NCI-H2196 treated with DMSO at 0.1 percent for 48 hours (cell line): Measurements from ENCODE around the gene JAK1.
"Not testable (repeated sequence)": the region's sequence is repeated elsewhere in the genome, so short reads cannot be mapped to it uniquely, and the experiment has no call there.

Source experiments
- DNase-seq: peaks from one replicate; lab custom pipeline; 2025; ENCODE audit not compliant: unreplicated experiment; lab: John Stamatoyannopoulos, UW

JAK1 gene

DNA sequence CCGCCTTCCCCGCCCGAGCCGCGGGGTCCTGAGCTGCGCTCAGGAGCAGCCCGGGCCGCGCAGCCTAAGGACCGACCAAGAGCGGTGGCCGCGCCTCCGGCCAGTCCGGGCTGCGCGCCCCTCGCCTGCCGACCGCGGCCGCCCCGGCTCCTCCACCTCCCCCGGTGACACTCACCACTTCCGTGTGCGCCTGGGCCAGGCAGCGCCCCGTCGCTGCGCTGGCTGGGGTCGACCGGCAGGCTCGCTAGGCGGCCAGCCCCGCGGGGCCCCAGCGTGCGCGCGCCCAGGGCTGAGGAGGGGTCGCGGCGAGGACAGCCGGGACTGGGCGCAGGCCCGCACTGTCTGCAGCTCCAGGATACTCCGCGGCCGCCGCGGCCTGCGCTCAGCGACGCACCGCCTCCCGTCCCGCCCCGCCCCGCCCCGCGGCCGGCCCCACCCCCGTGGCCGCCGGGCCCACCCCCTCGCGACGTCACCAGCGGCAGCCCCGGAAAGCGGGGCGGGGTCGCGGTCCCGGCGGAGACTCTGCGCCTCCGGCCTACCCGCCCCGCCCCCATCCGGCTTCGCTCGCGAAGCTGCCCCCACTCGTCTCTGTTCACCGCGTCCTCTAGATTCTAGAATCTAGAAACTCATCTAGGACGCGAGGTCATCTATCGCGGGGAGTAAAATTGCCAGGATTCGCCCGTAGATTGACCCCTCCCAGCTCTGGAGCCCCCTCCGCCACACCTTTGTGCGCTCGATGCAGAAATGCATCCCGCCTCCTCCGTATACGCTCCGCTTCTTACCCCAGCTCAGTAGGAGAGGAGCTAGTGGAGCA lies at the start of gene JAK1:
TSS of gene JAK1 (minus strand) at position 392 of the 814 bp plus-strand sequence. CDS start 80,285 bp downstream, outside the sequence.
- DNase-seq, result peak; percentile 80

DNA sequence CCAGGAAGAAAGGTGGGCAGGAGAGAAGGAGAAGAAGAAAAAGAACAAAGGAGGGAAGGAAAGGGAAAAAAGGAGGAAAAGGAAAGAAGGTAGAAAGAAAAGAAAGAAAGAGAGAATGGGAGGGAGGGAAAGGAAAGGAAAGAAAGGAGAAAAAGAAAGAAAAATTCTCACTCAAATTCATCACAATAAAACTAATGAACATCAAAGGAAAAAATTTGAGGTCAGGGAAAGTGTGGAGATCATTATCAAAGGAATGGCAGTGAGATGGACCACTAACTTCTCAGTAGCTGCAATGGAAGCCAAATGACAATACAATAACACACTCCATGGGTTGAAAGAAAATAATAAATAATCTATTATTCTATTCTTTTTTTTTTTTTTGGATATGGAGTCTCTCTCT lies 48.0 kb upstream of the JAK1 start:
- no peak for DNase-seq

DNA sequence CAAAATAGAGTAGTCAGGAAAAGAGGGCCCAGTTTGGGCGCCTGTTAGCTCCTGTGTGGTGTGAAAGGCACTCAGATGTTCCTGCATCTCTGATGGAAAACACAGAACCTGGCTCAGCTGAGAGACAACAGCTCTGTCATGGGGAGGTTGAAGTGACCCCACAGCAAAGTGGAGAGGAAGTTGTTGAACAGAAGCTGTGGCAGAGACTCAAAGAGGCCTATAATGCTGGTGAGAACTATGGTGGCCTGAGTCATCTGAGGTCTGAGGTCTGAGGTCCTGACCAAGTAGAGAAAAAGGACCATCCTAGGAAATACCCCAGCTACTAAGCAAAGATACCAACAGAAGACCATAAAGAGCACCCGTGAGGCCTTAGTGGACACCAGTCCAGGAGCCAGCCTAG lies 45.6 kb upstream of the JAK1 start:
- no peak for DNase-seq

DNA sequence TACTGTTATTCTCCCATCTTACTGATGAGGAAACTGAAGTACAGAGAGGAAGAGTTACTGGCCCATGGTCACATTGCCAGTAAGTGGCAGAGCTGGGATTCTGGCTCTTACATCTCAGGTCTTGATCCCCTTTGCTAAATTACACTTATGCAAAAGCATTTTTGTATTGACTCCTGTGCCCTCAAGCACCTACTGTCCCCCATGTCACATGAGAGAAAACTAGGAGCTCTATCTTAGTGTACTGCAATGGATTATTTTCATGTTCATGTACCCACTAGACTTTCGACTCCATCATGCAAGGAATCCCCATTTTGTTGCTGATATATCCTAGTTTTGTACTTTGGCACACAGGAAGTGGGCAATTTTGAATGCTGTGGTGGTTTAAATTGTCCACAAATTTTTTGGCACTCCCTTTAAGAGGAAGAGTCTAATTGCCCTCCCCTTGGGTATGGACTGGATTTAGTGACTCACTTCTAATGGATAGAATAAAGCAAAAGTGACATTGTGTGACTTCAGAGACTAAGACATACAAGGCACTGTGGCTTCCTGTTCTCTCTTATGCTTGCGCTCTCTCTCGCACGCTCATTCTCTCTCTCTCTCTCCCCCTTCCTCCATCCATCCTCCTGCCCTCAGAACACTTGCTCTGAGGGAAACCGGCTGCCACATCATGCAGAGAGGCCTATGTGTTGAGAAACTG lies 43.5 kb upstream of the JAK1 start:
- no peak for DNase-seq

DNA sequence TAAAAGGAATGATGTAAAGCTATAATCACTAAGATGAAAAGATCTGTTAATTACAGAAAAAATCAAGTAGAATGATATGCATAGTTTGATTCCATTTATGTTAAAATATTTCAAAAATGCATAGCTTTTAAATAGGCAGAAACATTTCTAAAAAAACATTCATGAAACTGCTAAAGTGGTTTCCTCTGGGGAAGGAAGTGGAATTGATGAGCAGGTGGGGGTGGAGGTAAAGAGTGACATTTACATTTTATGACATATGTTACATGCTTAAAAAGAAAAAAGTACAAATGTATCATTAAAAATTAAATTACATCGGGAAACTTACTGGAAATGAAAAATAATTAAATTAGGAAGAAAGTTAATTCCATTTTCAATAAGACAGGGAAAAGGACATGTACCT lies 42.8 kb upstream of the JAK1 start:
- DNase-seq, result no peak

DNA sequence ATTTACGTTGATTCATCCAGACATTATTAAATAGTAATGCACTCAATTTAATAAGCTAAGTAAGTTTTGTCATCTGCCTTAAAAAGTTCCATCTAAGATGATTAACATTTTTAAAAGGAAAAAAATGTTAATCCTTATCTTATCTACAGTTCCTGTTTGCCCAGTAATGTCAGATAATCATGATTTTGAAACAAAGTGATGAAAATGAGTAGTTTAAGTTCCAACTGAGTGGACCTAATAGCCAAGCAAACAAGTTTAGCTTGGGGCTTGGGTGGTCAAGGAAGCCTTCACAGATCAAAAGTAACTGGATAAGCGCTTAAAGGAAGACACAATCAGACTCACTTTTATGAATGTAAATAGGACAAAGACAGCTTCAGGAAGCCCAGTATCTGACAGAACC lies 40.5 kb upstream of the JAK1 start:
- DNase-seq, result no peak

DNA sequence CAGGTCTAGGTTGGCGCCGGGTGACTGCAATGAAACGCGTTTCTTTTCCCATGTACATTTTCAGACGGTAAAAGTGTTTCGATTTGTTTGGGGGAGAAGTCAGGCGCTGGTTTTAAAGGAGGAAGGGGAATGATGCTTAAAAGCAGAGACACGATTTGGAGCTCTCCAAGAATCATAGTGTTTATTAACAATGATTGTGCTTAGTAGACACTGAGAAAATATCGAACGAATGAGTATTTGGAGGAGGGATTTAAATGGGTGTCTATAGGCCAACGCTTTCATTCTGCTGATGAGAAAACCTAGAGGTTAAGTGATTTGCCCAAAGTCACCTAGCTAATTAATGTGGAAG lies 36.9 kb upstream of the JAK1 start:
- DNase-seq, result no peak

DNA sequence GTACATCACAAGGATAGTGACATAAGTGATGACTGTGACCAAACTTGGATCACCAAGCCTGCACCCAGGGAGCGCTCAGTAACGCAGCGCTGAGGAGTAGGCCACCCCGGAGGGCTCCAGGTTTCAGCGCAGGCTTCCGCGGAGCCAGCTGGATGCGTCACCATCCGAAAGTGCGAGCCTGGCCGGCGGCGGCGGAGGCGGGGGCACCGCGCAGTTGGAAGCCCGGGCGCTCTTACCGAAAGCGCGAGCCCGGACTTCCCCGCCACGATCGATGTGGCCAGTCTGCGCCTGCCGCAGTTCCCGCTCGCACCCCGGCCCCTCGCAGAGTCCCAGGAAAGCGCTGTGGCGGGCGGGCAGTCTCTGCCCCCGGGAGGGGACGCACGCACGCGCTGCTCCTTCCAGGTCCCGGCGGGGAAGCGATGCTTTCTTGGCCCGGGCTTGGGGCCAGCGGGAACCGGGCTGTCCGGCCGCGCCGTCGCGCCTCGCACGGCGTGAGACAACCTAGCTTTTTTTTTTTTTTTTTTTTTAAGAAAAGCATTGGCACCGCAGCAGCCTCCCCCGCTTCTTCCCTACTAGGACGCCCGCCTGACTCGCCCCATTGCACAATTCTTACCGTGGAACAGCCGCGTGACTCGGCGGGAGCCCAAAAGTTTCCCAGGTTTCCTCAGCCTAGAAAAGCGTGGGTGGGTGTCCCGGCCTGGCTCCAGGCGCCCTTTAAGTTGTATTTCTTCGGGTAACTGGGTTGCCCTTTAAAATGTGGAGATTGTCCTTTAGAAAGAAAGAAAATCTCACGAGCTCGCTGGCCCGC lies 36.4 kb upstream of the JAK1 start:
- DNase-seq, result no peak

DNA sequence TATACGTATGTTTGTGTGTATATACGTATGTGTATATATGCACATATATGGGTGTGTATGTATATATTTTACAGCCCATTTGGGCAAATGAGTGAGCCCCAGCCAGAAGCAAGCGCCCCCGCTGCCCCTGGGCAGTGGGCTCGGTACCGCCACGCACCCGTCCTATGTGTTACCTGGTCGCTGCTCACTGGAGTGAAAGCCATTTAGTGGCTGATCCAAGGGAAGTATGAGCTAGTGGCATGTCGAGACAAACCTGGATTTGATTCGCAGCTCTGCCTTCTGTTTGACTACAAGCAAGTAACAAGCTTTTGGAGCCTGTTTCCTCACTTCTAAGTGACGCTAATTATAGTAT lies 35.8 kb upstream of the JAK1 start:
- DNase-seq, result no peak

DNA sequence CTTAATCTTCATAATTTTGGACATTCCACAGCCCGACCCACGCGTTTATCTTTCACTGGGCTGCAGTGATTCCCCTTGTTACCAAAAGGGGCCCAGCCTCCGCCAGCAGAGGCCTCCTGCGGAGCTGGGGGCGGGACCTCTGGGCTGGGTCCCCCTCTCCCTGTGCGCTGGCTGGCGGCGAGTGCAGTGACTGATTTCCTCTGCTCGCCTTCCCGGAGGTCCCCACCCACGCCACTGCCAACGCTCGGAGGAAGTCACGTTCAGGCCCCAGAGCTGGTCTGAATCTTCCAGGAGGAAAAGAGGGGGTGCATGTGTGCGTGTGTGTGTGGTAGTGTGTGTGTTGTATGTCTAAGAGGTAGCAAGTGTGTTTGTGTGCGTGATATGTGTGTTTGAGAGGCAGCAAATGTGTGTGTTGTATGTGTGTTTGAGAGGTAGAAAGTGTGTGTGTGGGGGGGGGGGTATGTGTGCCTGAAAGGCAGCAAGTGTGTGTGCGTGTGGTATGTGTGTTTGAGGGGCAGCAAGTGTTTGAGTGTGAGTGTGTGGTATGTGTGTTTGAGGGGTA lies 35.0 kb upstream of the JAK1 start:
- DNase-seq, result no peak

DNA sequence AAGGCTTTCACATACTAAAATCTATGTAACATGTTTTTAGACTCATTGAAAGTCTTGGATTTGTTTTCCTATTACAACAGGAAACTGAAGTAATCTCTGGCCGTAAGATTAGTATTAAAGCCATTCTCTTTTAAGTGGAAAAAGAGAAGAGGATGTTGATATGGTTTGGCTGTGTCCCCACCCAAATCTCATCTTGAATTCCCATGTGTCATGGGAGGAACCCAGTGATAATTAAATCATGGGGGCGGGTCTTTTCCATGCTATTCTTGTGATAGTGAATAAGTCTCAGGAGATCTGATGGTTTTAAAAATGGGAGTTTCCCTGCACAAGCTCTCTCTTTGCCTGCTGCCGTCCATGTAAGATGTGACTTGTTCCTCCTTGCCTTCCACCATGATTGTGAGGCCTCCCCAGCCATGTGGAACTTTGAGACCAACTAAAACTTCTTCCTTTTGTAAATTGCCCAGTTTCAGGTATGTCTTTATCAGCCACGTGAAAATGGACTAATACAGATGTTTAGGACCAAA lies 32.1 kb upstream of the JAK1 start:
- not testable (repeated sequence) for DNase-seq

DNA sequence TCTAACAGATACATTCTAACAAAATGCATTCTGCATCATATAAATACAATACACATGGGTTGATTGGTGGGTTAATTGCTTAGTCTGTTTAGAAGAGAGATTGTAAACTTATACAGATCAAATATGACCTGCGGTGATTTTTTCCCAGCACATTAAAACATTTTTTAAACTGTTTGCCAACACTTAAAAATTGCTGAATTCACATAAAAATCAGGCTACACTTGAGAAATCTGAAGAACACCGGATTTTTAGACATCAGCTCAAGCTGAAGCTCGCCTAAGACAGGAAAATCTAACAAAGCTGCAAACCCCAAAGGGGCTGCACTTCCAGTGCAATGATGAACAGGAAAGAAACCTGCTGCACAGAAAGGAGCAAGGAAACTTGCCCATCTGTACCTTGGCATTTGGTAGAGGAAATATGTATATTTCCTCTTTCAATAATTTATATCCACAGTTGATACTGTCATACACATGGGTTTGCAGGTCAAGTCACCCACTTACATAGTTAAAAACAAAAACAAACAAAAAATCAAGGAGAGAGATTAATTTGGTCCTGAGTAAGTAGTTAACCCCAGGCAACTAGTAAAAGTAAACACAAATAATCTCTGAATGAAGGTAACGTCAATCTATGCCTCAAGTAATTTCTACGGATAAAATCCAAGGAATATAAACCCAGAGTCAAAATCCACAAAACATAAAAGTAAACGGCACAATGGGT lies 30.4 kb upstream of the JAK1 start:
- DNase-seq, result no peak

DNA sequence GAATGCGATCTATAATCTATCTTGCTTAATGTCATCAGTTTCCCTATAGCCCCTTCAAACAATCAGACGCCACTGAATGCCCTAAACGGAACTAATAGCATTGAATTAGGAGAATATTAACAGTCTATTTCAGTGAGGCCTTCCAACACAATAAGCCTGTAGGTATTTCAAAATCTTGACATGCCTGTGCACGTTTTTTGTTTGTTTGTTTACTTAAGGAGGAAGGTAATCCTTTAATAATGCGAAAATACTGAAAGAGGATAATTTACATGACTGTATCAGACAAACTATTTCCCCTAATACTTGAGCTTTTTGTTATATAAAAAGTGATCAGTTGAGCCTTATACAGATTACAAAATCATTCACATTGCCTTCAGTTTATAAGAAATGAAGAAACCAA lies 29.0 kb upstream of the JAK1 start:
- no peak for DNase-seq

DNA sequence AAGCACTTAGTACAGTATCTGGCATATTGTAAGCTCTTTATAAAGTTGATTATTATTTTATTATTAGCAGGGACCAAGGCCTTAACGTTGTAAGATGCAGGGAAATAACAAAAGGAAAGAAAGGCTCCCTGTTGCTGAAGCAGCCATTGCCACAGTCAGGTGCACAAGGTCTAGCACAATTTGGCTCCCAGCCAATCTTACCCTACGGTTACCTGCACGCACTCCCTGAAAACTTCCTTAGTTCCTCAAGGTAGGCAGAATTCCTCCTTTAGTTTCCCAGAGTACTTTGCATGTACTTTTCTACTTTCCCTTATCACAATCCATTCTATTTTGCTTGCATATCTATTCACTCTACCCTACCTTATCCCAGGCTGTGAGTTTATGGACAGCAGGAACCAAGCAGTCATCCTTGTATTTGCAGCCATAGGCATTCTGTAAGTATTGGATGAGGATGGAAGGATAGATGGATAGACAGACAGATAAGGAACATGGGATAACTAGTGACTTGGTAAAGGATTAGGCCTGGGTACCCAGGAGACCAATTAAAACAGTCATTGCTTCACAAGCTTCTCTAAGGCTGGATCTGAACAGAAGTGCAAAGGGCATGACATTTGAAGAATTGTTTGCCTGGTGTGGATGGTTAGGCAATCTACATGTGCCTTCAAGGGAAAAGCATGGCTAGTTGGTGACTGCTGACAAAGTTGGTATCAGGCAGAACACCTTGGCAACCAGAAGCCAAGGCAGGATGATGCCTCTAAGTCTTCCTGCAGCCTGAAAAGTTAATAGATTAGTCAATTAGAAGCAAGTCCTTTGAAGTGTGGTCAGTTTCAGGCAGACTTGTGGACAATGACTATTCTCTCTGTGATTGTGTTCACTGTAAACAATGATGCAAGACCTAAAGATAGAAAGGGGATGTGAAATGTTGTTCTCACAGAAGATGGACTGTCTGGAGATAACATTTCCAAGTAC lies 20.8 kb upstream of the JAK1 start:
- DNase-seq, result no peak

DNA sequence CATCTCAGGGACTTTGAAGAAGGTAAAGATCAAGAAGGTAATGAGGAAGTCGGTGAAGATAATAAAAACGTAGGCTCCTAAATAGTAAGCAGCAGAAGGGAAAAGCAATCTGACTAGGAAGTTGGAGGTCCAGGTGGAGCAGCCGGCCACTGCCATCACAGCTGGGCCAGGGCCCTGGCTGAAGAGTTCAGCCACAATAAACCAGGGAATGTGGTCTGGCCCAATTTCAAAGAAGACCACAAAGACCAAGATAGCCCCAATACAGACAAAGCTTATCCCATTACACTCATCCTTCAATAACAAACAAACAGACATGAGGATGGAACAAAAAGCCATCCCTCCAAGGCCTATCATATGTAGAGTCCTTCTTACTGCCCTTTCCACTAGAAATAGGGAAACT lies 18.4 kb upstream of the JAK1 start:
- DNase-seq, result no peak

DNA sequence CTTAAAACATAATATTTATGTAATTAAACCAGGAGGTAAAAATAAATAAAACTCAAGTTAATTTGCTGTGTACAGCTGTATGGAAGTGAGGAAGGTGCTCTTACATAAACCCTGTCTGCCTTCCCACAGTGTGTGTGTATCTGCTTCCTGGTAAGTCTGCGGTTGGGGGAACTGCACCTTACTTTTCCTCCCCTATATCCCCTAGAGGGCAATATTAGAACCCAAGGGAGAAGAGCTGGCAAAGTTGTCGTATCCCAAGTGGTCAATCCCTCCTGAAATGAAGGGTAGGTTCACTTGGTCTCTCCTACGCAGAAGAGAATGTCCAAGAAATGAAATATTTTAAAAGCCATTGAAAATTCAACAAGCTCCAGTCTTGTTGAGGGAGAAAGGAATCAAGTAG lies 17.8 kb upstream of the JAK1 start:
- DNase-seq, result no peak

DNA sequence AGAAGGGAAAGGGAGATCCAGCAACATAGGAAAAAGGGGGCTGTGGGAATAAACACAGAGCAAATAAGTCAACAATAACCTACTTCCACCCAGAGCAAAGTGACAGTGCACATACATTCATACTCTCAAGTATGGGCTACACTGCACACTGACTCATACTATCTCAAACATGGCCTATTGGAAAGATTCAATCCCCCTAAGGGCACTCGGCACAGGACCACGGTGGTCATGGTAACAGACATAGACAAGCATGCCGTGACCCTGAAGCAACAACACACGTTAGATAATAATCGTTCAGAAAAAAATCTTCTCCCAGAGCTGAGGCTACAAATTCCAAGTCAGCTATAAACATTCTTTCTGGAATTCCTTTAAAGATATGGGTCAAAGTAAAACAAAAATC lies 16.8 kb upstream of the JAK1 start:
- DNase-seq, result no peak

DNA sequence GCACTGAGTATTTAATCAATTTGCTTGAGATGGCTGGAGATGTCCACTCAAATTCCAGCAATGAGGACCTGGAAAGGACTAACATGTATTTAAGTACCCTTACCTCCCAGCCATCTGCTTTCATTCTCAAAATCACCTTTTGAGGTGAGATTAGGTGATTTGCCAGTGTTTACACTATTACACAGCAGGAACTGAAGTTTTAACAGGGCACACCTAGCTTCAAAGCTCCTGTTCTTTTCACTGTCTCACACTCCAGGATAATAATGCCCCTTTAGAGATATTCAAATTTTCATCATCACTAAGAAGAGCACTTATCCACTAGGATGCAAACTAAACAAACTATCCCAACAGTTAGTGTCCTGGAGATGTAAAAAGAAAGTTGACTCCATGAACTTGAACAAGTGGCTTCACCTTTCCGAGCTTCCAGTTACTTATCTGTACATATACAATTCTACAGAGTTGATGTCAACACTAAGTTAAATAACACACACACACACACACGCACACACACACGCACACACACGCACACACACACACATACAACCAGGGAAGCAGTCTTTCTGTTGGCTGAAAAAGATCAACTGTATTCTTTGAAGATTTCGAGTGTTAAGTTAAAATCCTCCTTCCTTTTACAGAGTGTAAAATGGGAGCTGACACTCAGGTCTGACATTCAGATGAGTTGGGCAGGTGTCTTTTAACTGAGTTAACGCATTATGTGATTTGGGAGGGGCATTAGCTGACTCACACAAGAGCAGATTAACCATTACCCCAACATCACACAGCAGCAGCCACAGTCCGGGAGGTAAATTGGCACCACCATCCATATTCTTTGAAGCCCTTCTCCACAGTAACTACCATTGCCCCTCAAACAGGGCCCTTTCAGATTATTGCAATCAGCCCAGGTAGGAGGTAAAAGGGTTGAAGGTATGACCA lies 15.5 kb upstream of the JAK1 start:
- DNase-seq, result no peak
